ENCODE results near the gene MPHOSPH9.

DNA sequence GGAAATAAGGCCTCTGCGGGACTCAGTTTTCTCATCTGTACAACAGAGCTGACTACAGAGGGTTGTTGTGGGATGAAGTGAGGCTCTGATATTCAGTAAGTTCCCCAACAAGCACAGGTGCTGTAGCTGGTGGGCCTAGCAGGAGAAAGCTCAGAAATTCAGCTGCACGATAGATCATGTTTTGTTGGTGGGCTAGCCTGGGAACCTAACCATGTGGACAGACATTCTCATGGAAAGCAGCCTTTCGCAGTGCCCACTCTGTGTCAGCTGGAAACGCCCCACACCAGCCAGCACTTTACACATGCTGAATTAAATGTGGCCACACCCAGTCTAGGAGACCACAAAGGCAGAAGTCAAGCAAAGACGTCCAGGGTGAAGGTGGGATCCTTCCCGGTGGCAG is 98.1 kb downstream of the MPHOSPH9 start:
- TF ChIP-seq, protein P1, sequence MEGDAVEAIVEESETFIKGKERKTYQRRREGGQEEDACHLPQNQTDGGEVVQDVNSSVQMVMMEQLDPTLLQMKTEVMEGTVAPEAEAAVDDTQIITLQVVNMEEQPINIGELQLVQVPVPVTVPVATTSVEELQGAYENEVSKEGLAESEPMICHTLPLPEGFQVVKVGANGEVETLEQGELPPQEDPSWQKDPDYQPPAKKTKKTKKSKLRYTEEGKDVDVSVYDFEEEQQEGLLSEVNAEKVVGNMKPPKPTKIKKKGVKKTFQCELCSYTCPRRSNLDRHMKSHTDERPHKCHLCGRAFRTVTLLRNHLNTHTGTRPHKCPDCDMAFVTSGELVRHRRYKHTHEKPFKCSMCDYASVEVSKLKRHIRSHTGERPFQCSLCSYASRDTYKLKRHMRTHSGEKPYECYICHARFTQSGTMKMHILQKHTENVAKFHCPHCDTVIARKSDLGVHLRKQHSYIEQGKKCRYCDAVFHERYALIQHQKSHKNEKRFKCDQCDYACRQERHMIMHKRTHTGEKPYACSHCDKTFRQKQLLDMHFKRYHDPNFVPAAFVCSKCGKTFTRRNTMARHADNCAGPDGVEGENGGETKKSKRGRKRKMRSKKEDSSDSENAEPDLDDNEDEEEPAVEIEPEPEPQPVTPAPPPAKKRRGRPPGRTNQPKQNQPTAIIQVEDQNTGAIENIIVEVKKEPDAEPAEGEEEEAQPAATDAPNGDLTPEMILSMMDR (IDR thresholded peaks at IDR 0.05) = no peak
- no peak for TF ChIP-seq POLR2A (IDR thresholded peaks at IDR 0.05)

Data from uterus (tissue), 2 donors.